ENCODE data around the gene PLEKHA5. TPM values are rescaled to one million over a fixed set of nuclear protein-coding genes. Genes with fewer than 3 reads are reported as not detected.

The PLEKHA5 gene
- total and polyA plus RNA-seq, 11 donors = 18.1 to 72.2 (median 58.2) TPM

DNA sequence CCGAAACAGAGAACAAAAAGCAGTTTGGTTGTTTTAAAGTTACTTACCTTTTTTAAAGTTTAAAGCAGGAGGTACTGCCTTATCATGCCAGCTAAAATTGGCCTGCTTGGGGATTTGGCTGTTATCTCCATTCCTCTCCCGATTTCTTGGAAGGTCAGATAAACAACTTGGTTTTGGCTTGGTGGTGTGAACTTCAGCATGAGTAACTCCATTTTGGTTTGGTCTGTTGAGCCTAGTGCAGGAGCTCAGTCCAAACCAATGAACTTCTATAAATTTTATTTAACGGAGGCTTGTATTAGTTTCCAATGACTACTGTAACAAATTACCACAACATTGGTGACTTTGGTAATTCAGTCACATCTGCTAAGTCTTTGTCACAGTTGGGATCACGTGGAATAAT, 82.3 kb downstream of the PLEKHA5 start:
- intact Hi-C loops (cut with DNase I) = no loop called here
- Histone ChIP-seq H3K27me3 (no peaks in the 10 kb centered on the region), H3K27ac (no peak overlapping the region), H3K9me3 (peaks cover 0 to 17% (median 0%) of the 10 kb centered on the region in 12 donors), H3K36me3 (peaks cover 0 to 2% (median 0%) of the 10 kb centered on the region in 9 donors), H3K4me3 (no peak overlapping the region), H3K4me1 (peaks cover 0 to 16% (median 0%) of the 10 kb centered on the region in 12 donors)
- DNase-seq (no peak), ATAC-seq (no peak)
- TF ChIP-seq POLR2A (IDR thresholded peaks at IDR 0.05) = no peak
- TF ChIP-seq, protein P1, sequence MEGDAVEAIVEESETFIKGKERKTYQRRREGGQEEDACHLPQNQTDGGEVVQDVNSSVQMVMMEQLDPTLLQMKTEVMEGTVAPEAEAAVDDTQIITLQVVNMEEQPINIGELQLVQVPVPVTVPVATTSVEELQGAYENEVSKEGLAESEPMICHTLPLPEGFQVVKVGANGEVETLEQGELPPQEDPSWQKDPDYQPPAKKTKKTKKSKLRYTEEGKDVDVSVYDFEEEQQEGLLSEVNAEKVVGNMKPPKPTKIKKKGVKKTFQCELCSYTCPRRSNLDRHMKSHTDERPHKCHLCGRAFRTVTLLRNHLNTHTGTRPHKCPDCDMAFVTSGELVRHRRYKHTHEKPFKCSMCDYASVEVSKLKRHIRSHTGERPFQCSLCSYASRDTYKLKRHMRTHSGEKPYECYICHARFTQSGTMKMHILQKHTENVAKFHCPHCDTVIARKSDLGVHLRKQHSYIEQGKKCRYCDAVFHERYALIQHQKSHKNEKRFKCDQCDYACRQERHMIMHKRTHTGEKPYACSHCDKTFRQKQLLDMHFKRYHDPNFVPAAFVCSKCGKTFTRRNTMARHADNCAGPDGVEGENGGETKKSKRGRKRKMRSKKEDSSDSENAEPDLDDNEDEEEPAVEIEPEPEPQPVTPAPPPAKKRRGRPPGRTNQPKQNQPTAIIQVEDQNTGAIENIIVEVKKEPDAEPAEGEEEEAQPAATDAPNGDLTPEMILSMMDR (IDR thresholded peaks at IDR 0.05) = no peak
- WGBS, 4 donors = 79 to 81% (median 80%) methylated on average over 4 of the region's 4 CpGs

DNA sequence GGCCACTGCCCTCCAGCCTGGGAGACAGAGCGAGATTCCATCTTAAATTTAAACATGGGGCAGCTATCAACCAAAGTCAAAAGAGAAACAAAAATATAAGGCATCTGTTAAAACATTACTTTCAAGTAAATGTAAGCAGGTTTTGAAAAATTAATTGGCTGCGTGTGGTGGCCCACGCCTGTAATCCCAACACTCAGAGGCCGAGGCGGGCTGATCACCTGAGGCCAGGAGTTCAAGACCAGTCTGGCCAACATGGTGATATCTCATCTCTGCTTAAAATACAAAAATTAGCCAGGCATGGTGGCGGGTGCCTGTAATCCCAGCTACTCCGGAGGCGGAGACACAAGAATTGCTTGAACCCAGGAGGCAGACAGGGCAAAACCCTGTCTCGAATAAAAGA, 82.7 kb downstream of the PLEKHA5 start:
- H3K4me3 ChIP-seq = no peak overlapping the region
- intact Hi-C loops (cut with DNase I) = no loop called here
- ATAC-seq (no peak), DNase-seq (no peak)
- TF ChIP-seq, protein P1 (IDR thresholded peaks at IDR 0.05) = no peak
- no peak for TF ChIP-seq POLR2A (IDR thresholded peaks at IDR 0.05)
- H3K36me3 ChIP-seq = peaks cover 0 to 2% (median 0%) of the 10 kb centered on the region in 9 donors
- 88 to 98% (median 97%) methylated on average over 9 of the region's 9 CpGs for whole genome bisulfite sequencing, 4 donors
- no peak overlapping the region for H3K27ac ChIP-seq
- H3K4me1 ChIP-seq = peaks cover 0 to 16% (median 0%) of the 10 kb centered on the region in 12 donors
- peaks cover 0 to 17% (median 0%) of the 10 kb centered on the region in 12 donors for H3K9me3 ChIP-seq
- no peaks in the 10 kb centered on the region for H3K27me3 ChIP-seq

DNA sequence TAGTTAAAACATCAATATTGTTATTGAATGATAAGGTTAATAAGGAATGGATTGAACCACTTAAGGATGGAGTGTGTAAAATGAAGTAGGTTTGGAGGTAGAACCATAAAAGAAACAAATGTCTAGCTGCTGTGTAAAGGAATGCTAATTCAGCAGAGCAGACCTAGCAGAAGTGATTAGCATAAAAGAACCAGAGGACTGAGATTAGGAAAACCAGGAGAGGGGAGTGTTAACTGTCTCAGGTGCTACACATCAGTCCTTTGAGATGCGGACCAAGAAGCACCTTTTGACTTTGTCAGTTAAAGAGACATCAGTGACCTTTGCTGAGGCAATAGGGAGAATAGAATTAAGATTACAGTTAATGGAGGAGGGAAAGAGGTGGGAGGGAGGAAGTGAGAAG, 84.5 kb downstream of the PLEKHA5 start:
- H3K27me3 ChIP-seq = no peaks in the 10 kb centered on the region
- peaks cover 0 to 14% (median 0%) of the 10 kb centered on the region in 12 donors for H3K9me3 ChIP-seq
- H3K4me1 ChIP-seq = peaks cover 0 to 19% (median 0%) of the 10 kb centered on the region in 12 donors
- WGBS, 4 donors = 80 to 93% (median 88%) methylated on average over 1 of the region's 1 CpG
- intact Hi-C loops (cut with DNase I) = no loop called here
- ATAC-seq (no peak), DNase-seq (no peak)
- no peak overlapping the region for H3K27ac ChIP-seq
- peaks cover 0 to 2% (median 0%) of the 10 kb centered on the region in 9 donors for H3K36me3 ChIP-seq
- no peak overlapping the region for H3K4me3 ChIP-seq
- TF ChIP-seq POLR2A (IDR thresholded peaks at IDR 0.05) = no peak
- TF ChIP-seq, protein P1 (IDR thresholded peaks at IDR 0.05) = no peak

DNA sequence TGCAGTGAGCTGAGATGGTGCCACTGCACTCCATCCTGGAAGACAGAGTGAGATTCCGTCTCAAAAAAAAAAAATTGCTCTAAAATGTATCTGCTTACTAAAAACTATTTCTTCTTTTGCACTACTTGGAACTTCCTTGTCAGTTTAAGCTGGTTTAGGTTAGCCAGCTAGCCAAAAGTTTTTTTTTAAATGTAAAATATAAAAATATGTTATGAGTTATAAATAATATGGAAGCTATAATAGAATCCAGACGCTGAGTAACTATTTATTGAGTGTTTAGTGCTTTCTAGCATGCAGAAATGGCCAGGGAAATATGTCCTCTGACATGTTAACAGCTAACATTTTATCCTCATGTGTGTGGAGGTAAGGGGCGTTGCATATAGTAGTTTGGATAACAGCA, 85.6 kb downstream of the PLEKHA5 start:
- TF ChIP-seq POLR2A (IDR thresholded peaks at IDR 0.05) = no peak
- TF ChIP-seq, protein P1 (IDR thresholded peaks at IDR 0.05) = no peak
- H3K9me3 ChIP-seq = peaks cover 0 to 7% (median 0%) of the 10 kb centered on the region in 12 donors
- ATAC-seq (no peak), DNase-seq (no peak)
- intact Hi-C loops (cut with DNase I) = no loop called here
- H3K27me3 ChIP-seq = no peaks in the 10 kb centered on the region
- H3K4me3 ChIP-seq = no peak overlapping the region
- H3K27ac ChIP-seq = no peak overlapping the region
- H3K4me1 ChIP-seq = peaks cover 0 to 19% (median 0%) of the 10 kb centered on the region in 12 donors
- no peaks in the 10 kb centered on the region for H3K36me3 ChIP-seq
- WGBS, 4 donors = 80 to 86% (median 82%) methylated on average over 3 of the region's 3 CpGs

Data from heart left ventricle (tissue), 16 donors.